Esophagus muscularis mucosa (tissue), 4 donors: Measurements from ENCODE around the gene SYNGR4.

Source experiments
- EP300 ChIP-seq: sonication (generic); formaldehyde crosslinking; IDR thresholded peaks from one replicate; pipeline ENCODE4 v1.6.1; 2017; ENCODE audit warnings: antibody characterized with exemption
- POLR2A ChIP-seq: fragments of 450-650 bp; IDR thresholded peaks from one replicate; pipeline ENCODE4 v1.6.1; 2017; ENCODE audit warnings: antibody characterized with exemption, moderate library complexity, mild to moderate bottlenecking, low read depth
- TF ChIP-seq, protein P1 (sequence below), 3 experiments: fragments of 200-600 bp in 2 of 3; fragments of 450-650 bp in 1 of 3; sonication (generic) in 2 of 3; IDR thresholded peaks; one replicate each; pipeline ENCODE4 v1.5.1; 2017 to 2019; ENCODE audit warnings: antibody characterized with exemption in 3 of 3, mild to moderate bottlenecking in 2 of 3, moderate library complexity in 1 of 3

- TF ChIP-seq, protein P1, sequence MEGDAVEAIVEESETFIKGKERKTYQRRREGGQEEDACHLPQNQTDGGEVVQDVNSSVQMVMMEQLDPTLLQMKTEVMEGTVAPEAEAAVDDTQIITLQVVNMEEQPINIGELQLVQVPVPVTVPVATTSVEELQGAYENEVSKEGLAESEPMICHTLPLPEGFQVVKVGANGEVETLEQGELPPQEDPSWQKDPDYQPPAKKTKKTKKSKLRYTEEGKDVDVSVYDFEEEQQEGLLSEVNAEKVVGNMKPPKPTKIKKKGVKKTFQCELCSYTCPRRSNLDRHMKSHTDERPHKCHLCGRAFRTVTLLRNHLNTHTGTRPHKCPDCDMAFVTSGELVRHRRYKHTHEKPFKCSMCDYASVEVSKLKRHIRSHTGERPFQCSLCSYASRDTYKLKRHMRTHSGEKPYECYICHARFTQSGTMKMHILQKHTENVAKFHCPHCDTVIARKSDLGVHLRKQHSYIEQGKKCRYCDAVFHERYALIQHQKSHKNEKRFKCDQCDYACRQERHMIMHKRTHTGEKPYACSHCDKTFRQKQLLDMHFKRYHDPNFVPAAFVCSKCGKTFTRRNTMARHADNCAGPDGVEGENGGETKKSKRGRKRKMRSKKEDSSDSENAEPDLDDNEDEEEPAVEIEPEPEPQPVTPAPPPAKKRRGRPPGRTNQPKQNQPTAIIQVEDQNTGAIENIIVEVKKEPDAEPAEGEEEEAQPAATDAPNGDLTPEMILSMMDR (IDR thresholded peaks at IDR 0.05) = no peak
- no peak for TF ChIP-seq POLR2A
- TF ChIP-seq EP300 = no peak
These were observed 57.4 kb downstream of the SYNGR4 start for GRCh38 chr19:48421548-48421947.
